ENCODE results near the gene IPO13. TPM values are rescaled to one million over a fixed set of nuclear protein-coding genes. Genes with fewer than 3 reads are reported as not detected.
A peak's percentile ranks its signal among the peaks of the same experiment; 100 is the strongest.

The IPO13 gene
- polyA plus RNA-seq, 5 donors = 15.8 to 24.3 (median 20.3) TPM

DNA sequence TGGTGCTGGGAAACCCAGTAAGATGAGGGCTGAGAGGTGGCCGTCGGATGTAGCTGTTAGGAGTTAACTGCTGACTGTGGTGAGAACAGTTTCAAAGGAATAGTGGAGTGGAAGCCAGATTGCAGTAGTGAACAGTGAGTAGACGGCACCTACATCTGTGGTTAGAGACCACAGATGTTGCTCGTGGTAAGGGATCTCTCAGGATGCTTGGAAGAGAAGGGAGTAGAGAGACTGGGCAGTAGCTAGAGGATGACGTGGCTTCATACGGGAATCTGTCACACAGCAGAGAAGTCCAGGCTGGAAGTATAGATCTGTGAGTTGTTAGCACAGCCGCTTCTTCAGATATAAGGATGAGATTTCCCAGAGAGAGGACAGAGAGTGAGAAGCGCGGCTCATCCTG, 20.9 kb upstream of the IPO13 start:
- DNase-seq = no peak

DNA sequence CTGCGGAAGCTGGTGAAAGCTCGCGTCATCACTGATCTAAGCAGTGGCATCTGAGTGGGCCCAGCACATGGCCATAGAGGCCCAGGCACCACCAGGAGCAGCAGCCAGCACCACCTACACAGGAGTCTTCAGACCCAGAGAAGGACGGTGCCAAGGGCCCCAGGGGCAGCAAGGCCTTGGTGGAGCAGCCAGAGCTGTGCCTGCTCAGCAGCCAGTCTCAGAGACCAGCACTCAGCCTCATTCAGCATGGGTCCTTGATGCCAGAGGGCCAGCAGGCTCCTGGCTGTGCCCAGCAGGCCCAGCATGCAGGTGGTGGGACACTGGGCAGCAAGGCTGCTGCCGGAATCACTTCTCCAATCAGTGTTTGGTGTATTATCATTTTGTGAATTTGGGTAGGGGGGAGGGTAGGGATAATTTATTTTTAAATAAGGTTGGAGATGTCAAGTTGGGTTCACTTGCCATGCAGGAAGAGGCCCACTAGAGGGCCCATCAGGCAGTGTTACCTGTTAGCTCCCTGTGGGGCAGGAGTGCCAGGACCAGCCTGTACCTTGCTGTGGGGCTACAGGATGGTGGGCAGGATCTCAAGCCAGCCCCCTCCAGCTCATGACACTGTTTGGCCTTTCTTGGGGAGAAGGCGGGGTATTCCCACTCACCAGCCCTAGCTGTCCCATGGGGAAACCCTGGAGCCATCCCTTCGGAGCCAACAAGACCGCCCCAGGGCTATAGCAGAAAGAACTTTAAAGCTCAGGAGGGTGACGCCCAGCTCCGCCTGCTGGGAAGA, 16.4 kb upstream of the IPO13 start:
- no peak for DNase-seq

DNA sequence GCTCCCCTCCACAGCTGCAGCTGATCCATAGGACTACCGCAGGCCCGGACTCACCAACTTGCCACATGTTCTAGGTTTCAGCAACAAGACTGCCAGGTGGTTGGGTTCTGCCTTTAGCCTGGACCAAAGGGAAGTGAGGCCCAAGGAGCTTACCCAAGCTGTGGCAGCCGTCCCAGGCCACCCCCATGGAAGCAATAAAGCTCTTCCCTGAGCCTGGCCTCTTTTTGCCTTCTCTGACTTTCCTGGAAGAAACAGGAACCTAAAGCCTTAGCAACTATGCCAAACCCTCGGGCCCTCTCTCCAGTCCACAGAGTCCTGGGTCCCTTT, 15.8 kb upstream of the IPO13 start:
- no peak for DNase-seq

DNA sequence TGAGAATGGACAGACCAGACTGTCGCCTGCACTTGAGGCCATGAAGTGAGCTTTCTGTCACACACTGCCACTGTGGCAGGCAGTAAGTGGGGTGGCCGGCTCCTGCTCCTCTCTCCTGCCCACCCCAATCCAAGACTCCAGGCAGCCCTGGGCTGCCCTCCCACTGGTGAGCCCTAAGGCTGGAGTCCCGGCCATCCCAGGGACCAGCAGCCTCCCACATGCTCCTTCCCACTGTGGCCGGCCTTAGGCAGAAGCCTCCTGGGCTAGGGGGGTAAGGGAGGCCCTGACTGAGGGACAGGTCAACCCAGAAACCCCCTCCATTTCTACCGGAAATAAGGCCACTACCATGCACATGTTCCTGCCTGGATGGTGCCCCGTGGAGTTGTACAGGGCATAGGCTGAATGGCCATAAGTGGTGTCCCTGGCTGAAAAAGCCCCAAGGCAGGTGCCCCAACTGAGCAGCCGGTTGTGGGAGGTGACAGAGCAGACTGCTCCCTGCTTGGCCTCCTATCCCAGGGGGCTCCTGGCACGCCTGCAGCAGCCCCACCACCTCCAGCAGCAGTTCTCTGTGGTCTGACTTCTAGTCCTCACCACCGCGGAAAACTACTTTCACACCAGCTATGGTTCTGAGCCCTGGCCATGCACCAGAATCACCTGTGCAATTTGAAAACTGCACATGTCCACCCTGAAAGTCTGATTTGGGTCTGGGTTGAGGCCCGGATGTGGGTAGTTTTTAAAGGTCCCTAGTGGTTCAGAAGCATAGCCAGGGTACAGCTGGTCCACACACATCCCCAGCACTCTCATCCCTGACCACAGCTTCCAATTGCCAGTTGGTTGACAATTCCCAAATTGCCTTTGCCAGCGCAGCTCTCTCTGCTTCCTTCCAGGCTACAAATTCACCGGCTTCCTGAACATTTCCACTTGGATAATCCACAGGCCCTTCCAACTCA, 14.8 kb upstream of the IPO13 start:
- no peak for DNase-seq

GRCh38 chr1:43932786-43933385, 13.9 kb upstream of the IPO13 start:
- DNase-seq = no peak

GRCh38 chr1:43933386-43934100, 13.2 kb upstream of the IPO13 start, which contains the start of gene ARTN:
Gene ARTN (plus strand): TSS chr1:43933801. CDS start chr1:43935657, 1,856 bp downstream.
- peak in 1 of 2 donors; percentile 24 for DNase-seq

DNA sequence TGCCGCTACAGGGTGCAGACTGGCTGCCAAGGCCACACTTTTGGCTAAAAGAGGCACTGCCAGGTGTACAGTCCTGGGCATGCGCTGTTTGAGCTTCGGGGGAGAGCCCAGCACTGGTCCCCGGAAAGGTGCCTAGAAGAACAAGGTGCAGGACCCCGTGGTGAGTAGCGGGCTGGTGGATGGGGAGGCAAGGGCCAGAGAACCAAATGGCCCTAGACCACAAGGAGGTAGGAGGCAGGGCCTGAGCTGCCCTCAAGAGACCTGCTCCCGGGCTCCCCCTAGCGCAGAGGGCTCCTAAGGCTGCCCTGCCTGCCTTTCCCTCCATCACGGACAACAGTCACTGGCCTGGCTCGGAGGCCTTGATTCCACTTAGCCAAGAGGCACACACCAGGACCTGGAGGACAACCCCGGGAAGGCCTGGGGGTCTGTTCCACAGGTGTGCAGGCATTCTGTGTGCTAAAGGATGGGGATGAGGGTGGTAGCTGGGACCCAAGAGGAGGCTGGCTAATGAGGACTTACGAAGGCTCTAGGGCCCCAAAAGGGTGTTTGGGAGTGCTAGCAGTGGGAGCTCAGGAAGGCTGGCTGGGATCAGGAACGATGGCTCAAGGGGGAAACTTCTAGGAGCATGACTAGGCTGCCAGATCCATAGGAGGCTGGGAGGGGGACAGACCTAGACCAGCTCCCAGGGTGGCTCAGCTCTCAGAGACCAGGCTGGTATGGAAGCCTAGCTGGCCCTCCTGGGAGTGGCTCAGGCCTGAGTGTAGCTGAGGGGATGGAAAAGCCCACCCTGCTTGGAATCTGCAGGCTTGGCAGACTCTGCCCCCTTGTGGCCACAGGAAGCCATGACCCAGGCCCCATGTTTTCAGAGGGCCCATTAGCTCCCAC, 12.4 kb upstream of the IPO13 start:
- DNase-seq = peak in 1 of 2 donors; percentile 52

DNA sequence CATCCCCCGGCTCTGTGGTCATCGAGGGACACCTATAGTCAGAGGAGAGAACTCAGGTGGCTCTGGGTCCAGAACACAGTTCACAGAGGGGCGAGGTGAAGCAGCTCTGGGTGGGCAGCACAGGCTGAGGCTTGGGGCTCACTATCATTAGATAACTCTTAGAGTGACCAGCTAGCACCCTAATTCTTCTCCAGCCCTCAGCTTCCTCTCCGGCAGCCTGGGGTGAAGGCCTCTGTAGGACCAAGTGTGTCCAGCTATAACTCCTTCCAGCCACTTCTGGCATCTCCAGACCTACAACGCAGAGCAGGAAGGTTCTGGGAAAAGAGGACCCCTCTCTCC, 11.8 kb upstream of the IPO13 start:
- DNase-seq = no peak

DNA sequence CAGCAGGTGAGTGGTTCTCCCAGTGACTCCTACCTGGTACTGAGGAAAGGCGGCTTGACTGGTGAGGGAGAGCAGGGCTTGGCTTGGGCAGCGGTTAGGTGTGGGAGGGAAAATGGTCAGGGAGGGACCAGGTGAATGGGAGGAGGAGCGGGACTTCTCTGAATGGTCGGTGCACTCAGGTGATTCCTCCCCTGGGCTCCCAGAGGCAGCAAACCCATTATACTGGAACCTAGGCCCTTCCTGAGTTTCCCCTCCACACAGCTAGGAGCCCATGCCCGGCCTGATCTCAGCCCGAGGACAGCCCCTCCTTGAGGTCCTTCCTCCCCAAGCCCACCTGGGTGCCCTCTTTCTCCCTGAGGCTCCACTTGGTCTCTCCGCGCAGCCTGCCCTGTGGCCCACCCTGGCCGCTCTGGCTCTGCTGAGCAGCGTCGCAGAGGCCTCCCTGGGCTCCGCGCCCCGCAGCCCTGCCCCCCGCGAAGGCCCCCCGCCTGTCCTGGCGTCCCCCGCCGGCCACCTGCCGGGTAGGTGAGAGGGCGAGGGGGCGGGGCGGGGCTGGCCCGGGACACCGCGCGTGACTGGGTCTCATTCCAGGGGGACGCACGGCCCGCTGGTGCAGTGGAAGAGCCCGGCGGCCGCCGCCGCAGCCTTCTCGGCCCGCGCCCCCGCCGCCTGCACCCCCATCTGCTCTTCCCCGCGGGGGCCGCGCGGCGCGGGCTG, 10.9 kb upstream of the IPO13 start:
- no peak for DNase-seq

- no peak for DNase-seq
Observed at GRCh38 chr1:43936431-43937151, 10.2 kb upstream of the IPO13 start.

GRCh38 chr1:43937179-43937865, 9.4 kb upstream of the IPO13 start:
- DNase-seq = no peak

DNA sequence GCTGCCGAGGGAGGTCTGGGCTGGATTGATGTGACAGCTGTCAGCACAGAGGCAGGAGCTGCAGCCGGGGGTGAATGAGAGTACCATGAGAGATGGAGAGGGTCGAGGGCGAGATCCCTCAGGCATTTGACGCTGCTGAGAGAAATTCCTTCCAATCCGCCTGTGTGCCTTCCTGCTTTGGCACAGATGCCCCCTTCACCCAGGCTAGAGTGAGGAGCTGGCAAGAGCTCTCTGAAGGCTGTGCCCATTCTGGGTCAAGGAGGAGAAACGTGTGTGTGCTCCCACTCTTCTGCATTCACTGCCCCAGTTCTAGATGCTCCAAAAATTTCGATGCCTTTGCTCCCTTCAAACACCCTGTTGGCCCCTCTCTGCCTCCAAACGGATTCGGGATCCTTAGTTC, 8.4 kb upstream of the IPO13 start:
- no peak for DNase-seq

- peak in 1 of 2 donors; percentile 15 for DNase-seq
Observed at GRCh38 chr1:43938892-43939587, 7.7 kb upstream of the IPO13 start.

GRCh38 chr1:43942411-43942810, 4.3 kb upstream of the IPO13 start:
- DNase-seq = no peak

DNA sequence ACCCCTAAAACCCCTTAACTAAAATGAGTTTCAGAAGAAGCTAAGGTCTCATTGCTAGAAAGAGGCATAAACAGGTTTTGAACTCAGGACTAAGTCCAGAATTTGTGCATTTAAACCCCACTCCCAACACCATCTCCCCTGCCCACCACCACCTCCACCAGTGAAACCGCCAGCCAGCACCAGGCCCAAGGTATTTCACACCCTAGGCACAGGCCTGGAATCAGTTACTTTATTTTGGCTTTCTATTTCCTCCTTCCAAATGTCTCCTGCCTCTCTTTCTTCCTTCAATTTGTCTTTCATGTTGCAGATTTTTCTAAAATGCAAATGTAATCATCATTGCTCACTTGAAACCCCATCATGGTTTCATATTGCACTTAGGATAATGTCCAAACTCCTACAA, 1.9 kb upstream of the IPO13 start:
- no peak for DNase-seq

DNA sequence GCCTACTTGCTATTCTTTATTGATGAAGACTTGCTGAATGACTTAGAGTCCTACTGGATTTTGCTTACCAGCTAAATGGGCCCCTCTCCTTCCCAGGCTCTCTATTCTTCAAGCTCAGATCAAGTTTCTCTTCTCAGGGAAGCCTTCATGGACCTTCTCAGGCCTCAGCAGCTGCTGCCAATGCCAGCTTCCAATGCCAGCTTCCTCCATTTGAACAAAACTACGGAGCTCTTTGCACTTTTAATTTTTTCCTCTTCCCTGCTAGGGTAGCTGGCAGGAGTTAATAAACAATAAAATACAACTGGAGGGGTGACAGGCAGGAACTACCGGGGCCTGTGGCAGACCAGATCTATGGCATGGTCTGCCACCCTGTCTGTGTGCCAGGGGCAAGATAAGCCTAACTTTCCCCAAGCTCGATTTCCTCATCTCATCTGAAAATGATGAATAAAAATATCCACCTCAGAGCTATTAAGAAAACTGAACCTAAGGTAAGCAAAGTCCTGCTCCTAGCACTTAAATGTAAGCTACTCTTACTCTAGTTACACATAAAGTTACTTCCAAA, 995 bp upstream of the IPO13 start:
- no peak for DNase-seq

DNA sequence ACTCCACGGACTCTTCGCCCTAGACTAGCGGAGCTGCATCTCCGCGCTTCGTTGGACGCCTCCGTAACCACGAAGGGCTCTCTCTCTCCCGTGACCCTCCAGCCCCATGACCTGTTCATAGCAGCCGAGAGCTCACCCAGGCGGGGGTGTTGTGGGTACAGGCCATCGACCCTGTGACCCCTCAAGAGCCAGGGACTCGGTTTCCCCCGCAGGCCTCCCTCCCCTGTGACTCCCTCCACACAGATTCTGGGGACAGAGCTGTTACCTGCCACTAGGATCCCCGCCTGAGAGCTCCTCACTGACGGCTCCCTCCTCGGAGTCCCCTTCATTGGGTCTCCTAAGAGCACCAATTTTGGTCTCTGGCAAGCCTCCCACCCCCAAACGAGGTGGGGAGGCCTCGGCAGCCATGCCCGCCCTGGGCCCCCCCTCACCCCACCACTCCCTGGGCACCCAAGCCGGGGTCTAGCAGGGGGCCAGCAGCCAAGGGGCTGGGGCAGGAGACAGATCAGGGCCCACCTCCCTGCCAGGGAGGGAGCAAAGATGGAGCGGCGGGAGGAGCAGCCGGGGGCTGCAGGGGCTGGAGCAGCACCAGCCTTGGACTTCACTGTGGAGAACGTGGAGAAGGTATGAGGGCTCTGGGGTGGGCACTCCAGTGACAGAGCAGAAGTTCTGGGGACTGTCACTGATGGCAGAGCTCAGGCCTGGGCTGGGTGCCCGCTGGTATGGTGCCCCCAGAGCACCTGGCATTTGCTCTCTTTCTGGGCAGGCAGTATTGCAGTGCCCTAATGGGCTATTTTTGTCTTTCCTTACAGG, 517 bp downstream of the IPO13 start:
- DNase-seq = no peak

Data from right lung (tissue), 5 donors.